Stimulated activated memory B cell treated with anti-CD40 and anti-IgM and Interleukin-4, amounts not matched to agents 10 μg/mL and 1 μg/mL and 100 μg/mL, for 72 hours (primary cell): ENCODE results near the gene RAB10.
"Not testable (repeated sequence)": the region's sequence is repeated elsewhere in the genome, so short reads cannot be mapped to it uniquely, and the experiment has no call there.

Experiments
- ATAC-seq: fragments of 150-1000 bp; cut with Tn5 transposase; 2 replicates; pipeline ENCODE4 v1.10.0; 2021
- H3K27ac Mint-ChIP-seq: one replicate; pipeline ENCODE4 v1.8.0; 2022; ENCODE audit warnings: mild to moderate bottlenecking, mixed read lengths
- H3K27me3 Mint-ChIP-seq: one replicate; pipeline ENCODE4 v1.8.0; 2022; ENCODE audit warnings: mixed read lengths
- H3K36me3 Mint-ChIP-seq: one replicate; pipeline ENCODE4 v1.8.0; 2022; ENCODE audit warnings: mixed read lengths
- H3K4me1 Mint-ChIP-seq: one replicate; pipeline ENCODE4 v1.8.0; 2022; ENCODE audit warnings: mixed read lengths
- H3K4me3 Mint-ChIP-seq: one replicate; pipeline ENCODE4 v1.8.0; 2022; ENCODE audit warnings: mild to moderate bottlenecking, moderate library complexity, mixed read lengths
- H3K9me3 Mint-ChIP-seq: one replicate; pipeline ENCODE4 v1.8.0; 2022; ENCODE audit warnings: mixed read lengths

The RAB10 gene

DNA sequence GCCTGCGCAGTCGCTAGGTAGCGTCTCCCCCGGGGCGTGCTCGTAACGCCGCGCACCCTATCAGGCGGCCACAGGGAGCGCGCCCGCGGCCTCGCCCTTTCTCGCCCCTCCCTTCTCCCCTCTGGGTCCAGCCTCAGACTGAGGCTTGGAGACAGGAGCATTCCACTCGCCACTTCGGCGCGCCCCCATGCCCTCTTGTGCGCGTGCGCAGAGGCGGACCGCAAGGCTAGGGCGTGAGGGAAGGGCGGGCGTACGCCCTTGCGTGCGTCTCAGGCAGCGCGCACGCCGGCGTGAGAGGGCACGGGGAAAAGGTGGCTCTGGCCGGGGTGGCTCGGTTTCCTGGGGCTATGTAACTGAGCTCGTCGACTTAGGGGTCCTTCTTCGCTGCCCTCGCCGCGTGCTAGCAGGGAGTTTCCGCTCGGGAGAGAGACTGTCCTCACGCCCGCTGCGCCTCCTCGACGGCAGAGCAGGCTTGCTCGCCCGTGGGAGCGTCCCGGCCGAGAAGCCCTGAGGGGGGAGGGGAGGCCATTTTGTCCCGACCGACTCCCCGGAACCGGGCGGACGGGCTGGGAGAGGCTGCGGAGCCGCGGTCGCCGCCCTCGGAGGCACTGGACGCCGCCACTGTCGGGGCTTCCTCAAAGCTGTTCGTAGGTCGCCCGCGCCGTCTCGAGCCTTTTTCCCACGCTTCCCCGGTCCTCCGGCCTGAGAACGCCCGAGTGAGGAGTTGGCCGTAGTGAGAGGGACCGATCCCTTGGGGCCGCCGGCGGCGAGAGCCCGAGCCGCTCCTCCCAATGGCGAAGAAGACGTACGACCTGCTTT is at the start of gene RAB10:
Gene RAB10 (plus strand): TSS at position 267 of the 819 bp plus-strand sequence. CDS start 525 bp downstream, at position 792.
- ATAC-seq, result peak; percentile 96
- Mint-ChIP-seq H3K36me3 (peaks cover 13% of the 10 kb centered on the region), H3K4me1 (peaks cover 47% of the 10 kb centered on the region), H3K27ac (peak within 1 kb of the TSS; percentile 84), H3K9me3 (no peaks in the 10 kb centered on the region), H3K27me3 (no peaks in the 10 kb centered on the region), H3K4me3 (peak within 1 kb of the TSS; percentile 92)

DNA sequence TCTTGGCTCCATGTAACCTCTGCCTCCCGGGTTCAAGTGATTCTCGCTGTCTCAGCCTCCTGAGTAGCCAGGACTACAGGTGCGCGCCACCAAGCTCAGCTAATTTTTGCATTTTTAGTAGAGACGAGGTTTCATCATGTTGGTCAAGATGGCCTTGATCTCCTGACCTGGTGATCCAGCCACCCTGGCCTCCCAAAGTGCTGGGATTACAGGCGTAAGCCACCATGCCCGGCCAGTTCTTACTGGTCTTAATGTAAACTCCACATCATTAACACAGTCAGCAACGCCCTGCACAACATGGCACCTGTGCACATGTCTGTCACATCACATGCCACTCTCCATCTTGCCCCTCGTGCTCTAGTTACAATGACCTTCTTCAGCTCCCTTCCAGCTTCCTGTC is 45.8 kb upstream of the RAB10 start:
- ATAC-seq, result no peak
- no peak overlapping the region for H3K27ac Mint-ChIP-seq
- H3K4me1 Mint-ChIP-seq, result peaks cover 3% of the 10 kb centered on the region
- no peaks in the 10 kb centered on the region for H3K9me3 Mint-ChIP-seq
- H3K36me3 Mint-ChIP-seq, result no peaks in the 10 kb centered on the region
- H3K4me3 Mint-ChIP-seq, result no peak overlapping the region
- H3K27me3 Mint-ChIP-seq, result no peaks in the 10 kb centered on the region

DNA sequence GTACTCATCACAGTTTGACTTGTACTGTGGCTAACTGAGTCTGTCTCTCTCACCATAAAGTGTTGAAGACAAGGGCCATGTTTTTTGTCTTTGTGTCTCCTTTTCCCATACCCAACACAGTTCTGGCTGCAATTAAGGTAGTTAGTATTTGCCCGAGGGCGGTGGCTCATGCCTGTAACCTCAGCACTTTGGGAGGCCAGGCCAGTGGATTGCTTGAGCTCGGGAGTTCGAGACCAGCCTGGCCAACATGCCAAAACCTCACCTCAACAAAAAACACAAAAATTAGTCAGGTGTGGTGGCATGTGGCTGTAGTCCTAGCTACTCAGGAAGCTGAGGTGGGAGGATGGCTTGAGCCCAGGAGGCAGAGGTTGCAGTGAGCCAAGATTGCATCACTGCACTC is 44.7 kb upstream of the RAB10 start:
- Mint-ChIP-seq H3K36me3 (no peaks in the 10 kb centered on the region), H3K27me3 (no peaks in the 10 kb centered on the region), H3K27ac (no peak overlapping the region), H3K4me3 (no peak overlapping the region), H3K4me1 (no peaks in the 10 kb centered on the region), H3K9me3 (no peaks in the 10 kb centered on the region)
- no peak for ATAC-seq

DNA sequence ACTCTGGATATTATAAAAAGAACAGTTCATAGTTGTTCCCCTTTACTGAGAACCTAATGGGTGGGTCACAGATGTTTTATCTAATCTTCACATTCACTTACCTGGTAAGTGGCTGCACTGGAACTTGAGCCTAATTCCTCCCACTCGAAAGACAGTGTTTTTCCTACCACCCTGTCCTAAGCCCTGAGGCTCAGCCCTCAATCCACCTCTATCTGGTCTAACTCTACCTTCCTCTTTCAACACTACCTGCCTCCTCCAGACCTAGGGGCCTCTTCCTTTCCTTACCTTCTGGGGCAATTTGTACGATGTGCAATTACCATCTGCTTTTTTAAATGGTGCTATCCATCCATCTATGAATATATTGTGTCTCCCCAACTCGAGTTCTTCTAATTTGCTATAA is 41.9 kb upstream of the RAB10 start:
- Mint-ChIP-seq H3K27ac (peak overlapping the region; percentile 1), H3K36me3 (no peaks in the 10 kb centered on the region), H3K4me3 (no peak overlapping the region), H3K4me1 (no peaks in the 10 kb centered on the region), H3K9me3 (no peaks in the 10 kb centered on the region), H3K27me3 (no peaks in the 10 kb centered on the region)
- ATAC-seq, result no peak

DNA sequence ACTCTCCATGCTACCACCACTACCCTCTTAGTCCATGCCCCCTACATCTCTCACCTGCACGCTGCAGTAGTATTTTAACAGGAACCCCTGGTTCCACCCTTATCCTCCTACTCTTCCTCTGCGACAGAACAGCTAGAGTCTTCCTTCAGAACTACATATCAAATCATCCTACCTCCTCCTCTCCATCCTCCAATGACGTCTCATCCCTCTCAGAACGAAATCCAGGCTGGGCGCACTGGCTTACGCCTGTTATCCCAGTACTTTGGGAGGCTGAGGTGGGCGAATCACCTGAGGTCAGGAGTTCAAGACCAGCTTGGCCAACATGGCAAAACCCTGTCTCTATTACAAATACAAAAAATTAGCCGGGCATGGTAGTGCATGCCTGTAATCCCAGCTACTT is 41.3 kb upstream of the RAB10 start:
- Mint-ChIP-seq H3K27me3 (no peaks in the 10 kb centered on the region), H3K36me3 (no peaks in the 10 kb centered on the region), H3K4me3 (no peak overlapping the region)

DNA sequence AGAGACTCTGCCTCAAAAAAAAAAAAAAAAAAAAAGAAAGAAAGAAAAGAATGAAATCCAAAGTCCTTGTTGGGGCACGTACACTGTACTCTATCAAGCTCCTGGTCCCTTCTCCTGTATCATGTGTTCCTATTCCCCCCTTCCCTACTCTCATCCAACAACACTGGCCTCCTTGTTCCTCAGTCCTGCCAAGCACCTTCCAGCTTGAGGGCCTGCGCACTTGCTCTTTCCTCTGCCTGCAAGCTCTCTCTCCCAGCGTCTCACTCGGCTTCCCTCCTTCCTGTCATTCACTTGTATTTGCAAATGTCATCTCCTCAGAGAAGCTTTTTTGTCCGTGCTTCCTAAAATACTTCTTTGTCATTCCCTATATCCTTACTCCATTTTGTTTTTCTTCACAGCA is 40.8 kb upstream of the RAB10 start:
- Mint-ChIP-seq H3K9me3 (no peaks in the 10 kb centered on the region), H3K4me1 (no peaks in the 10 kb centered on the region), H3K27ac (no peak overlapping the region), H3K27me3 (no peaks in the 10 kb centered on the region), H3K36me3 (no peaks in the 10 kb centered on the region), H3K4me3 (no peak overlapping the region)
- no peak for ATAC-seq

More for the DNA sequence above, 41.3 kb upstream of the RAB10 start:
- ATAC-seq, result no peak
- H3K9me3 Mint-ChIP-seq, result no peaks in the 10 kb centered on the region
- H3K27ac Mint-ChIP-seq, result no peak overlapping the region
- no peaks in the 10 kb centered on the region for H3K4me1 Mint-ChIP-seq

DNA sequence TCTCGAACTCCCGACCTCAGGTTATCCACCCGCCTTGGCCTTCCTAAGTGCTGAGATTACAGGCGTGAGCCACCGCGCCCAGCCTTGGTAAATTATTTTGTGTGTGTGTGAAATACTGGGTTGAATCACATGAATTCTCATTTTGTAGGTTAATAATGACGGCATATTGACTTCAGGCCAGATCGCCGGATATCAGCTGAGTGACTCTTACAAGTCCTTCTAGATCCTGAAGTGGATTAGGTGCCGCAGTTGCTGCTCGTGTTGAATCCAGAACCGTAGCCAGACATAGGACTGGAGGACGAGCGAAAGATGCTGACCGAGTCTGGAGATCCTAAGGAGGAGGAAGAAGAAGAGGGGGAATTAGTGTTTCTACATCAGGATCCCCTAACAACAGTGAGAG is 39.4 kb upstream of the RAB10 start:
- Mint-ChIP-seq H3K27ac (no peak overlapping the region), H3K4me1 (no peaks in the 10 kb centered on the region), H3K36me3 (no peaks in the 10 kb centered on the region), H3K9me3 (no peaks in the 10 kb centered on the region), H3K4me3 (no peak overlapping the region), H3K27me3 (peaks cover 8% of the 10 kb centered on the region)
- ATAC-seq, result no peak

DNA sequence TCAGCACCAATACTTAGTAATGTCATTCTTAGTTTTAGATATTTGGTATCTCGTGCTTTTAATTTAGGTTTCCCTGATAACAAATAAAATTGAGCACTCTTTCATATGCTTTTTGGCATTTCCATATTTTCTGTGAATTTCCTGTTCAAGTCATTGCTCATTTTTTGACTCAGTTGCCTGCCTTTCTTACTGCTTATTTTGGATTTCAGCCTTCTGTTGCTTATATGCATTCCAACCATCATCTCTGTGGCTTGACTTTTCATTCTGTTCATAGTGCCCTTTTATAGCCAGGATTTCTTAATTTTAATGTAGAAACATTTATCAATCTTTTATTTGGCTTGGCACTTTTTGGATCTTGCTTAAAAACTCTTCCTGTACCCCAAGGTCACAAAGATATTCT is 37.0 kb upstream of the RAB10 start:
- Mint-ChIP-seq H3K36me3 (no peaks in the 10 kb centered on the region), H3K4me1 (no peaks in the 10 kb centered on the region), H3K27ac (no peak overlapping the region), H3K9me3 (no peaks in the 10 kb centered on the region), H3K4me3 (no peak overlapping the region), H3K27me3 (peaks cover 12% of the 10 kb centered on the region)
- ATAC-seq, result no peak

DNA sequence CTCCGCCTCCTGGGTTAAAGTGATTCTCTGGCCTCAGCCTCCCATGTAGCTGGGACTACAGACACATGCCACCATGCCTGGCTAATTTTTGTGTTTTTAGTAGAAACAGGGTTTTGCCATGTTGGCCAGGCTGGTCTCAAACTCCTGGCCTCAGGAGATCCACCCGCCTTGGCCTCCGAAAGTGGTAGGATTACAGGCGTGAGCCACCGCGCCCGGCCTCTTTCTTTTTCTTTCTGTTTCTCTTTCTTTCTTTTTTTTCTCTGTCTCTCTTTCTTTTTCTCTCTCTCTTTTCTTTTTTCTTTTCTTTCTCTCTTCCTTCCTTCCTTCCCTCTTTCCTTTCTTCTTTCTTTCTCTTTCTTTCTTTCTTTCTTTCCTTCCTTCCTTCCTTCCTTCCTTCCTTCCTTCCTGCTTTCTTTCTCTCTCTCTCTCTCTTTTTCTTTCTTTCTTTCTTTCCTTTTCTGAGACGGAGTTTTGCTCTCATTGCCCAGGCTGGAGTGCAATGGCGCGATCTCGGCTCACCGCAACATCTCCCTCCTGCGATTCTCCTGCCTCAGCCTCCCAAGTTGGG is 35.0 kb upstream of the RAB10 start:
- H3K27me3 Mint-ChIP-seq, result peaks cover 12% of the 10 kb centered on the region
- ATAC-seq, H3K9me3 Mint-ChIP-seq, H3K36me3 Mint-ChIP-seq, H3K4me1 Mint-ChIP-seq, H3K27ac Mint-ChIP-seq, H3K4me3 Mint-ChIP-seq: not testable (repeated sequence)

DNA sequence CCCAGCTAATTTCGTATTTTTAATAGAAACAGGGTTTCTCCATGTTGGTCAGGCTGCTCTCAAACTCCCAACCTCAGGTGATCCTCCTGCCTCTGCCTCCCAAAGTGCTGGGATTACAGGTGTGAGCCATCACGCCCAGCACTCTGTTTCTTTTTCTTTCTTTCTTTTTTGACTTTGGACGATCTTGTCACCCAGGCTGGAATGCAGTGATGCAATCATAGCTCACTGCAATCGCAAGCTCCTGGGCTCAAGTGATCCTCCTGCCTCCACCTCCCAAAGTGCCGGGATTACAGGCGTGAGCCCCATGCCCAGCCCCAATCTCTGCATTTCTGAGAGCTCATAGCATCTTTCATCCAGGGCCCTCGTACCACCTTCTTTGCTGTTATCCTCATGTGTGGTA is 34.5 kb upstream of the RAB10 start:
- H3K27me3 Mint-ChIP-seq, result peaks cover 12% of the 10 kb centered on the region
- H3K27ac Mint-ChIP-seq, H3K36me3 Mint-ChIP-seq, H3K9me3 Mint-ChIP-seq, H3K4me3 Mint-ChIP-seq, H3K4me1 Mint-ChIP-seq, ATAC-seq: not testable (repeated sequence)

DNA sequence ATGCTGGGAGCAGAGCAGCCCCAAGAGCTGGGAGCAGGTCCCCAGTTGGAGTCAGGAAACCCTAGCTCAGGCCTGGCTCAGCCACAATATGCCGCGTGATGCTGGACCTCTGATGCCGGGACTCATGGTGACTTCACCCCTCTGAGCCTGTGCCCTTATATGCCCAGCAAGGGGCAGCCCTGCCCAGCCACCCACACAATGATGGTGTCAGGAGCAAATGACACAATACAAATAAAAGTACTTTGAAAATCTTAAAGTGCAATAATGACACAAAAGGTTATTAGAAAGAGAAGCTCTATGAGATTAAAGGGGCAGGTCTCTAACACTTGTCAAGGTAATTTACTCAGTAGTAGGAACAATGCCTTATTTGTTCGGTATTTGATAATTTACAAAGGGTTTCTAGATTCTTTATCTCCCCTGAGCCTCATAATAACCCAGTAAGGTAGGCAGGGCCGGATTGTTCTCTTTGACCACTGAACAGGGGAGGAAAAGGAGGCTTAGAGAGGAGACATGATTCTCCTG is 33.3 kb upstream of the RAB10 start:
- Mint-ChIP-seq H3K4me3 (no peak overlapping the region), H3K36me3 (no peaks in the 10 kb centered on the region), H3K27me3 (peaks cover 12% of the 10 kb centered on the region), H3K9me3 (no peaks in the 10 kb centered on the region), H3K4me1 (no peaks in the 10 kb centered on the region), H3K27ac (no peak overlapping the region)
- ATAC-seq, result no peak

DNA sequence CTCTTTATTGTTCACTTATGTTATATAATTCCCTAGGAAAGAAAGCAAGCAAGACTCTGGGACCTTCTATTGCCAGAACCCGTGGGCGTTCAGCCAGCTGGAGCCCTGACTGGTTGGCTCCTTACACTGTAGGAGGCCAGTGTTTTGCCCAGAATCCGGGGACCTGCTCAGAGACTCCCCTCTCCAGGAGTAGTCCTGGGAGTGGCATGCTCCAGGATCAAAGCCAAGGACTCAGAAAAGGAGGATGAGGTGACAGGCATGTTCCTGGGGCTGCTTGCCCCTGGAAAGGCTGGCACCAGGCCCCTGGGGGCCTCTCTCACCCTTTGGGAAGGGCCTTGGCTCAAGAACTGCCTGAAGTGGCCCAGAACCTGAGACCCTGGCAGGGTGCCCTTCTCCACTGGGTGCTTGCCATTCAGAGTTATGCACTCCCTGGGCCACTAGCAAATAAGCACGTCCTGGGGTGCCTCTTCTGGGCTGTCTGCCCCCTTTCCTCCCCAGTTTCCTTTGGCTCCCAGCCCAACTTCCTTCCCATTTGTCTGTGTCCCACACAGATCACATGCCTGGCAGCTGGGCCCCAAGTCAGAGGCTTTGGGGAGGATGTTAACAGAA is 32.0 kb upstream of the RAB10 start:
- H3K9me3 Mint-ChIP-seq, result no peaks in the 10 kb centered on the region
- H3K27ac Mint-ChIP-seq, result no peak overlapping the region
- no peak overlapping the region for H3K4me3 Mint-ChIP-seq
- no peak for ATAC-seq
- H3K4me1 Mint-ChIP-seq, result no peaks in the 10 kb centered on the region
- no peaks in the 10 kb centered on the region for H3K36me3 Mint-ChIP-seq
- peaks cover 12% of the 10 kb centered on the region for H3K27me3 Mint-ChIP-seq

DNA sequence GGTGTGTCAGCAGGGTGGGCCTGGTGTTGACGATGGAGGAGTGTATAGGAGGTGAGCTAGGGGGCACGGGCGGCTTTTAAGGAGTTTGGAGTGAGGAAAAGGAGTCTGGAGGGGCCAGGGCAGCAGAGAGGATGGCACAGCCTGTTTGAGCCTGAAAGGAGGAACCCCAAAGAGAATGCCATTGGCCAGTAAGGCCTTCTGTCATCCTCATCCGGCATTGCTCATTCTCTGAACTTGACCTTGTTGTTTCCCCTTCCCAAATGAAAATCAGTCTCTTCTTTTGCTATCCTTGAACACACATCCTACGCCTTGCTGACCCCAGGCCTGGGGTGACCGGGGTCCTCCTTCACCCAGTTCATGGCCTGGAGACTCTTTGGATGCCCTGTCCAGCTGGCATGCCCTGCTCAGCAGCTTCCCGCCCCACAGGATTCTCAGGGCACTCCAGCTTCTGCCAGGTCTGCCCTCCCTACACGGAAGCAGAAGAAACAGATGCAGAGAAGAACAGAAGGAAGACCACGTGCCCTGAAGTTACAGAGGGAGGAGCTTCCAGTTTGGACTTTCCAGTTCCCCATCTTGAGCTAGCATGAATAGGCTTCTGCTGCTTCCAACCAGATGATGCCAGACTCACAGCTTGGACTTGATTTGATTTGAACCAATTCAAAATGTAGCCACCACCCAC is 31.1 kb upstream of the RAB10 start:
- Mint-ChIP-seq H3K36me3 (no peaks in the 10 kb centered on the region), H3K9me3 (no peaks in the 10 kb centered on the region), H3K27ac (no peak overlapping the region), H3K4me3 (no peak overlapping the region), H3K4me1 (no peaks in the 10 kb centered on the region), H3K27me3 (peaks cover 12% of the 10 kb centered on the region)
- no peak for ATAC-seq

DNA sequence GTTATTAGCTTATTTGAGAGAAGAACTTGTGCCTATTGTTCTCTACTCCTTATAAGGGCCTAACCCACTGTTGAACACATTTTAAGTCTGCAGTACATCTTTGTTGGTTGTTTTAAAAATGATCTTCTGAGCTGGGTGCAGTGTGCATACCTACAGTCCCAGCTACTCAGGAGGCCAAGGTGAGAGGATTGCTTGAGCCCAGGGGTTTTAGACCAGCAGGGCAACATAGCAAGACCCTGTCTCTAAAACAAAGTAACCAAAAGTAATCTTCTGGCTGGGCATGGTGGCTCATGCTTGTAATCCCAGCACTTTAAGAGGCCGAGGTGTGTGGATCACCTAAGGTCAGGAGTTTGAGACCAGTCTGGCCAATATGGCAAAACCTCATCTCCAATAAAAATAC is 25.8 kb upstream of the RAB10 start:
- H3K27ac Mint-ChIP-seq, result no peak overlapping the region

DNA sequence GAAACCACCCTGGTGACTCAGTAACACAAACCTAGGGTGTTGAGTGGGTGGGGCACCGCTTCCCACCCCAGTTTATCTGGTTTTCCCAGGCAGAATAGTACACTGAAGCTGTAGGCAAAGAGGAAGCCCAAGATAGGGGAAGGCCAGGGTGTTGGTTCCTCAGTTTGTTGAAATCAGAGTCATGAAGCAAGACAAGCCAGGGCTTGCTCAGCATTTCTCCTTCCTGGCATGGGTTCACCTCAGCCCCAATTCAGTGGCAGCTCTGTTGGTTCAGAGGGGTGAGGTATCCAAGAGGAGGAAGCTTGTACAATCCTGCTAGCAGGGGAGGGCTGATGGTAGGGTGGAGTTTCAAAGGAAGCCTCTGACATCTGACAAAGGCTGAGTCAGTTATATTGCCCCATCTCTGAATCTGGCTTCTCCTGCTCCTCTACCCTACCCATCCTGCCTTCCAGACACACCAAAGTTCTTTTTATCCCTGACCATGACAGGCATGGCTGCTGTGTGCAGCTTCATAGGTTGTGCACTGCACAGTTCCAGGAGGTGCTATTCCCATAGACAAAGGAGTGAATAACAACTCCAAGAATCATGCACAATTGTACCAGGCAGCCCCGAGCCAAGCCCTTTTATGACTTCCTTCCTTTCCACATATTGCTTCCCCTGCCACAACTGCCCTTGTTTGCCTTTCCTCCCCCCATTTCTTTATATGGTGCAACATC is 24.9 kb upstream of the RAB10 start:
- H3K27ac Mint-ChIP-seq, result no peak overlapping the region
- peaks cover 4% of the 10 kb centered on the region for H3K9me3 Mint-ChIP-seq
- no peak overlapping the region for H3K4me3 Mint-ChIP-seq
- no peak for ATAC-seq
- no peaks in the 10 kb centered on the region for H3K36me3 Mint-ChIP-seq
- H3K27me3 Mint-ChIP-seq, result no peaks in the 10 kb centered on the region
- H3K4me1 Mint-ChIP-seq, result no peaks in the 10 kb centered on the region

More for the DNA sequence above, 25.8 kb upstream of the RAB10 start:
- no peaks in the 10 kb centered on the region for H3K4me1 Mint-ChIP-seq
- H3K9me3 Mint-ChIP-seq, result peaks cover 4% of the 10 kb centered on the region
- ATAC-seq, result no peak
- no peaks in the 10 kb centered on the region for H3K27me3 Mint-ChIP-seq
- H3K4me3 Mint-ChIP-seq, result no peak overlapping the region
- no peaks in the 10 kb centered on the region for H3K36me3 Mint-ChIP-seq
